Measurements from ENCODE around the gene GOPC. TPM values are rescaled to one million over a fixed set of nuclear protein-coding genes. Genes with fewer than 3 reads are reported as not detected.

Gene GOPC
- total and polyA plus RNA-seq, 9 donors: 34.3 to 47.0 (median 41.3) TPM

GRCh38 chr6:117552618-117553017 is 49.7 kb downstream of the GOPC start:
- Histone ChIP-seq H3K4me3 (ENCODE audit: low read length) (no peak overlapping the region), H3K36me3 (ENCODE audit: control insufficient read depth, insufficient read depth, low read length) (no peaks in the 10 kb centered on the region), H3K9me3 (replicated peaks; ENCODE audit: control insufficient read depth, low read depth, low read length) (no peaks in the 10 kb centered on the region), H3K27me3 (ENCODE audit: control insufficient read depth, insufficient read depth, low read length) (no peaks in the 10 kb centered on the region), H3K27ac (ENCODE audit: low read length) (no peak overlapping the region), H3K4me1 (ENCODE audit: control insufficient read depth, insufficient read depth, low read length) (peaks cover 5% of the 10 kb centered on the region)
- WGBS (ENCODE audit: insufficient coverage): 71% methylated on average over 2 of the region's 2 CpGs
- no peak for DNase-seq

- no peak for DNase-seq
- H3K4me1 ChIP-seq (ENCODE audit: control insufficient read depth, insufficient read depth, low read length): peaks cover 9% of the 10 kb centered on the region
- no peaks in the 10 kb centered on the region for H3K9me3 ChIP-seq (replicated peaks; ENCODE audit: control insufficient read depth, low read depth, low read length)
- H3K4me3 ChIP-seq (ENCODE audit: low read length): no peak overlapping the region
- H3K36me3 ChIP-seq (ENCODE audit: control insufficient read depth, insufficient read depth, low read length): no peaks in the 10 kb centered on the region
- WGBS (ENCODE audit: insufficient coverage): no CpG with 5 or more reads among the region's 2 CpGs
- H3K27me3 ChIP-seq (ENCODE audit: control insufficient read depth, insufficient read depth, low read length): no peaks in the 10 kb centered on the region
- H3K27ac ChIP-seq (ENCODE audit: low read length): no peak overlapping the region
These were observed 51.6 kb downstream of the GOPC start for GRCh38 chr6:117550618-117551242.

- no peak for DNase-seq
- Histone ChIP-seq H3K36me3 (ENCODE audit: control insufficient read depth, insufficient read depth, low read length) (peaks cover under 1% of the 10 kb centered on the region), H3K27me3 (ENCODE audit: control insufficient read depth, insufficient read depth, low read length) (no peaks in the 10 kb centered on the region), H3K4me1 (ENCODE audit: control insufficient read depth, insufficient read depth, low read length) (peaks cover 9% of the 10 kb centered on the region), H3K27ac (ENCODE audit: low read length) (no peak overlapping the region), H3K9me3 (replicated peaks; ENCODE audit: control insufficient read depth, low read depth, low read length) (no peaks in the 10 kb centered on the region), H3K4me3 (ENCODE audit: low read length) (no peak overlapping the region)
- WGBS (ENCODE audit: insufficient coverage): no CpG with 5 or more reads among the region's 3 CpGs
These were observed 52.2 kb downstream of the GOPC start for GRCh38 chr6:117550078-117550600.

- no peaks in the 10 kb centered on the region for H3K9me3 ChIP-seq (replicated peaks; ENCODE audit: control insufficient read depth, low read depth, low read length)
- peaks cover 2% of the 10 kb centered on the region for H3K36me3 ChIP-seq (ENCODE audit: control insufficient read depth, insufficient read depth, low read length)
- H3K4me1 ChIP-seq (ENCODE audit: control insufficient read depth, insufficient read depth, low read length): peaks cover 12% of the 10 kb centered on the region
- H3K4me3 ChIP-seq (ENCODE audit: low read length): no peak overlapping the region
- no peak overlapping the region for H3K27ac ChIP-seq (ENCODE audit: low read length)
- no CpG with 5 or more reads among the region's 4 CpGs for WGBS (ENCODE audit: insufficient coverage)
- no peaks in the 10 kb centered on the region for H3K27me3 ChIP-seq (ENCODE audit: control insufficient read depth, insufficient read depth, low read length)
- no peak for DNase-seq
These were observed 52.7 kb downstream of the GOPC start for GRCh38 chr6:117549611-117550010.

GRCh38 chr6:117548797-117549301 is 53.5 kb downstream of the GOPC start:
- H3K9me3 ChIP-seq (replicated peaks; ENCODE audit: control insufficient read depth, low read depth, low read length): no peaks in the 10 kb centered on the region
- no peak for DNase-seq
- no peak overlapping the region for H3K27ac ChIP-seq (ENCODE audit: low read length)
- peaks cover 2% of the 10 kb centered on the region for H3K36me3 ChIP-seq (ENCODE audit: control insufficient read depth, insufficient read depth, low read length)
- peak overlapping the region; percentile 46 for H3K4me3 ChIP-seq (ENCODE audit: low read length)
- H3K4me1 ChIP-seq (ENCODE audit: control insufficient read depth, insufficient read depth, low read length): peaks cover 12% of the 10 kb centered on the region
- H3K27me3 ChIP-seq (ENCODE audit: control insufficient read depth, insufficient read depth, low read length): no peaks in the 10 kb centered on the region
- WGBS (ENCODE audit: insufficient coverage): 90% methylated on average over 5 of the region's 8 CpGs

GRCh38 chr6:117547688-117548621 is 54.4 kb downstream of the GOPC start:
- Histone ChIP-seq H3K27me3 (ENCODE audit: control insufficient read depth, insufficient read depth, low read length) (no peaks in the 10 kb centered on the region), H3K27ac (ENCODE audit: low read length) (peak overlapping the region; percentile 79), H3K4me3 (ENCODE audit: low read length) (peak overlapping the region; percentile 46), H3K4me1 (ENCODE audit: control insufficient read depth, insufficient read depth, low read length) (peaks cover 12% of the 10 kb centered on the region), H3K36me3 (ENCODE audit: control insufficient read depth, insufficient read depth, low read length) (peaks cover 2% of the 10 kb centered on the region), H3K9me3 (replicated peaks; ENCODE audit: control insufficient read depth, low read depth, low read length) (no peaks in the 10 kb centered on the region)
- peak; percentile 86 for DNase-seq
- WGBS (ENCODE audit: insufficient coverage): 7% methylated on average over 58 of the region's 64 CpGs

- Histone ChIP-seq H3K4me3 (ENCODE audit: low read length) (no peak overlapping the region), H3K27ac (ENCODE audit: low read length) (no peak overlapping the region), H3K9me3 (replicated peaks; ENCODE audit: control insufficient read depth, low read depth, low read length) (no peaks in the 10 kb centered on the region), H3K36me3 (ENCODE audit: control insufficient read depth, insufficient read depth, low read length) (peaks cover 2% of the 10 kb centered on the region), H3K4me1 (ENCODE audit: control insufficient read depth, insufficient read depth, low read length) (peaks cover 12% of the 10 kb centered on the region), H3K27me3 (ENCODE audit: control insufficient read depth, insufficient read depth, low read length) (no peaks in the 10 kb centered on the region)
- DNase-seq: no peak
- WGBS (ENCODE audit: insufficient coverage): 71% methylated on average over 5 of the region's 5 CpGs
These were observed 55.6 kb downstream of the GOPC start for GRCh38 chr6:117546674-117547073.

GRCh38 chr6:117545161-117545595 is 57.1 kb downstream of the GOPC start:
- 100% methylated on average over 1 of the region's 4 CpGs for WGBS (ENCODE audit: insufficient coverage)
- Histone ChIP-seq H3K36me3 (ENCODE audit: control insufficient read depth, insufficient read depth, low read length) (peaks cover 7% of the 10 kb centered on the region), H3K9me3 (replicated peaks; ENCODE audit: control insufficient read depth, low read depth, low read length) (no peaks in the 10 kb centered on the region), H3K27ac (ENCODE audit: low read length) (no peak overlapping the region), H3K4me3 (ENCODE audit: low read length) (no peak overlapping the region), H3K4me1 (ENCODE audit: control insufficient read depth, insufficient read depth, low read length) (peaks cover 12% of the 10 kb centered on the region), H3K27me3 (ENCODE audit: control insufficient read depth, insufficient read depth, low read length) (no peaks in the 10 kb centered on the region)
- no peak for DNase-seq

GRCh38 chr6:117544716-117545115 is 57.6 kb downstream of the GOPC start:
- DNase-seq: no peak
- 80% methylated on average over 2 of the region's 3 CpGs for WGBS (ENCODE audit: insufficient coverage)
- H3K36me3 ChIP-seq (ENCODE audit: control insufficient read depth, insufficient read depth, low read length): peaks cover 7% of the 10 kb centered on the region

GRCh38 chr6:117542493-117542892 is 59.8 kb downstream of the GOPC start:
- WGBS (ENCODE audit: insufficient coverage): 28% methylated on average over 2 of the region's 3 CpGs
- Histone ChIP-seq H3K4me1 (ENCODE audit: control insufficient read depth, insufficient read depth, low read length) (peaks cover 5% of the 10 kb centered on the region), H3K27me3 (ENCODE audit: control insufficient read depth, insufficient read depth, low read length) (no peaks in the 10 kb centered on the region), H3K9me3 (replicated peaks; ENCODE audit: control insufficient read depth, low read depth, low read length) (no peaks in the 10 kb centered on the region), H3K36me3 (ENCODE audit: control insufficient read depth, insufficient read depth, low read length) (peaks cover 7% of the 10 kb centered on the region), H3K27ac (ENCODE audit: low read length) (no peak overlapping the region), H3K4me3 (ENCODE audit: low read length) (no peak overlapping the region)
- no peak for DNase-seq

More at GRCh38 chr6:117544716-117545115, 57.6 kb downstream of the GOPC start:
- Histone ChIP-seq H3K27ac (ENCODE audit: low read length) (no peak overlapping the region), H3K9me3 (replicated peaks; ENCODE audit: control insufficient read depth, low read depth, low read length) (no peaks in the 10 kb centered on the region), H3K4me1 (ENCODE audit: control insufficient read depth, insufficient read depth, low read length) (peaks cover 12% of the 10 kb centered on the region), H3K27me3 (ENCODE audit: control insufficient read depth, insufficient read depth, low read length) (no peaks in the 10 kb centered on the region), H3K4me3 (ENCODE audit: low read length) (no peak overlapping the region)

Data from muscle of leg (tissue), 11 donors.